Activated CD4-positive, alpha-beta memory T cell treated with anti-CD3 and anti-CD28 coated beads for 36 hours (primary cell): Measurements from ENCODE around the gene ROR2. TPM values are rescaled to one million over a fixed set of nuclear protein-coding genes. Genes with fewer than 3 reads are reported as not detected.

Experiments used
- CTCF ChIA-PET: fragments of 350-600 bp; sonication (Branson Sonifier 250); formaldehyde crosslinking; loops from one replicate; lab custom pipeline; 2021; ENCODE audit warnings: antibody characterized with exemption, inconsistent platforms; lab: Charles Lee
- POLR2A ChIA-PET: fragments of 350-600 bp; sonication (Branson Sonifier 250); formaldehyde crosslinking; loops from one replicate; lab custom pipeline; 2021; ENCODE audit warnings: antibody characterized with exemption; lab: Charles Lee
- DNase-seq: peaks from one replicate; pipeline ENCODE4 v3.0.0-alpha.2; 2020
- H3K27ac Mint-ChIP-seq: one replicate; pipeline ENCODE4 v1.8.0; 2021; ENCODE audit warnings: mixed read lengths
- H3K27me3 Mint-ChIP-seq: one replicate; pipeline ENCODE4 v1.8.0; 2021; ENCODE audit warnings: mixed read lengths
- H3K36me3 Mint-ChIP-seq: one replicate; pipeline ENCODE4 v1.8.0; 2021; ENCODE audit warnings: mixed read lengths
- H3K4me1 Mint-ChIP-seq: one replicate; pipeline ENCODE4 v1.8.0; 2021; ENCODE audit warnings: low read depth, mixed read lengths
- H3K4me3 Mint-ChIP-seq: one replicate; pipeline ENCODE4 v1.8.0; 2021; ENCODE audit warnings: mild to moderate bottlenecking, mixed read lengths
- H3K9me3 Mint-ChIP-seq: one replicate; pipeline ENCODE4 v1.8.0; 2021; ENCODE audit warnings: mixed read lengths
- intact Hi-C: fragments of 100-400 bp; cut with micrococcal nuclease; formaldehyde crosslinking; loops from one replicate; pipeline ENCODE4 v1.15.1; 2023
- total RNA-seq, 2 experiments: library from RNA; stranded (reverse); gene quantifications; one replicate each; pipeline ENCODE4 v1.2.3, GENCODE V29; 2021

ROR2 gene
- total RNA-seq, 2 experiments from 2014 or later, result 0.05 to 0.31 TPM

GRCh38 chr9:91824601-91825305 is 125.3 kb downstream of the ROR2 start:
- H3K9me3 Mint-ChIP-seq, result no peaks in the 10 kb centered on the region
- H3K36me3 Mint-ChIP-seq, result no peaks in the 10 kb centered on the region
- intact Hi-C loops, result no loop called here
- CTCF ChIA-PET, result no interaction called here
- H3K4me3 Mint-ChIP-seq, result no peak overlapping the region
- no peaks in the 10 kb centered on the region for H3K4me1 Mint-ChIP-seq
- H3K27ac Mint-ChIP-seq, result no peak overlapping the region
- DNase-seq, result no peak
- H3K27me3 Mint-ChIP-seq, result peaks cover 6% of the 10 kb centered on the region
- POLR2A ChIA-PET, result no interaction called here

- Mint-ChIP-seq H3K4me3 (no peak overlapping the region), H3K4me1 (no peaks in the 10 kb centered on the region), H3K27me3 (peaks cover 6% of the 10 kb centered on the region), H3K9me3 (no peaks in the 10 kb centered on the region), H3K27ac (no peak overlapping the region), H3K36me3 (no peaks in the 10 kb centered on the region)
- no peak for DNase-seq
- POLR2A ChIA-PET, result no interaction called here
- intact Hi-C loops, result no loop called here
- CTCF ChIA-PET, result interaction anchor here (0.6 kb wide), 1 partner anchor 156 kb away, joined by 3 read pairs; no protein-coding TSS in a partner anchor
Measured at GRCh38 chr9:91824151-91824550, 125.9 kb downstream of the ROR2 start.

- Mint-ChIP-seq H3K9me3 (no peaks in the 10 kb centered on the region), H3K27me3 (peaks cover 5% of the 10 kb centered on the region), H3K4me3 (no peak overlapping the region), H3K27ac (no peak overlapping the region), H3K4me1 (no peaks in the 10 kb centered on the region), H3K36me3 (no peaks in the 10 kb centered on the region)
- no peak for DNase-seq
- intact Hi-C loops, result no loop called here
- POLR2A ChIA-PET, result no interaction called here
- CTCF ChIA-PET, result no interaction called here
Measured at GRCh38 chr9:91820949-91821880, 128.8 kb downstream of the ROR2 start.

- Mint-ChIP-seq H3K4me3 (no peak overlapping the region), H3K9me3 (no peaks in the 10 kb centered on the region), H3K27ac (no peak overlapping the region), H3K36me3 (no peaks in the 10 kb centered on the region), H3K27me3 (peaks cover 5% of the 10 kb centered on the region), H3K4me1 (no peaks in the 10 kb centered on the region)
- intact Hi-C loops, result no loop called here
- no peak for DNase-seq
- CTCF ChIA-PET, result interaction anchor here (0.6 kb wide), 1 partner anchor 26 kb away, joined by 3 read pairs; no protein-coding TSS in a partner anchor
- POLR2A ChIA-PET, result no interaction called here
Measured at GRCh38 chr9:91820126-91820750, 129.8 kb downstream of the ROR2 start.

GRCh38 chr9:91818647-91819403 is 131.2 kb downstream of the ROR2 start:
- Mint-ChIP-seq H3K9me3 (no peaks in the 10 kb centered on the region), H3K4me3 (no peak overlapping the region), H3K27me3 (peaks cover 5% of the 10 kb centered on the region), H3K36me3 (no peaks in the 10 kb centered on the region), H3K4me1 (no peaks in the 10 kb centered on the region), H3K27ac (no peak overlapping the region)
- intact Hi-C loops, result no loop called here
- CTCF ChIA-PET, result no interaction called here
- no peak for DNase-seq
- POLR2A ChIA-PET, result no interaction called here

- Mint-ChIP-seq H3K9me3 (no peaks in the 10 kb centered on the region), H3K36me3 (no peaks in the 10 kb centered on the region), H3K4me1 (no peaks in the 10 kb centered on the region), H3K27me3 (peaks cover 5% of the 10 kb centered on the region), H3K27ac (no peak overlapping the region), H3K4me3 (no peak overlapping the region)
- CTCF ChIA-PET, result no interaction called here
- DNase-seq, result no peak
- intact Hi-C loops, result no loop called here
- POLR2A ChIA-PET, result no interaction called here
Measured at GRCh38 chr9:91818225-91818585, 131.8 kb downstream of the ROR2 start.

- ChIA-PET CTCF (no interaction called here), POLR2A (no interaction called here)
- H3K27me3 Mint-ChIP-seq, result peaks cover 5% of the 10 kb centered on the region
- no peak overlapping the region for H3K4me3 Mint-ChIP-seq
- intact Hi-C loops, result no loop called here
- DNase-seq, result no peak
- no peak overlapping the region for H3K27ac Mint-ChIP-seq
- no peaks in the 10 kb centered on the region for H3K36me3 Mint-ChIP-seq
- no peaks in the 10 kb centered on the region for H3K4me1 Mint-ChIP-seq
- no peaks in the 10 kb centered on the region for H3K9me3 Mint-ChIP-seq
Measured at GRCh38 chr9:91817493-91818224, 132.4 kb downstream of the ROR2 start.

- DNase-seq, result no peak
- no peaks in the 10 kb centered on the region for H3K4me1 Mint-ChIP-seq
- POLR2A ChIA-PET, result no interaction called here
- H3K9me3 Mint-ChIP-seq, result no peaks in the 10 kb centered on the region
- H3K27ac Mint-ChIP-seq, result no peak overlapping the region
- H3K4me3 Mint-ChIP-seq, result no peak overlapping the region
- no peaks in the 10 kb centered on the region for H3K36me3 Mint-ChIP-seq
- CTCF ChIA-PET, result no interaction called here
- H3K27me3 Mint-ChIP-seq, result peaks cover 5% of the 10 kb centered on the region
- intact Hi-C loops, result no loop called here
Measured at GRCh38 chr9:91817106-91817492, 132.9 kb downstream of the ROR2 start.

GRCh38 chr9:91816356-91816755 is 133.7 kb downstream of the ROR2 start:
- ChIA-PET POLR2A (no interaction called here), CTCF (no interaction called here)
- Mint-ChIP-seq H3K27me3 (peaks cover 2% of the 10 kb centered on the region), H3K27ac (no peak overlapping the region), H3K36me3 (no peaks in the 10 kb centered on the region), H3K4me3 (no peak overlapping the region), H3K9me3 (no peaks in the 10 kb centered on the region), H3K4me1 (no peaks in the 10 kb centered on the region)
- DNase-seq, result no peak
- intact Hi-C loops, result no loop called here

GRCh38 chr9:91815896-91816295 is 134.1 kb downstream of the ROR2 start:
- no peaks in the 10 kb centered on the region for H3K4me1 Mint-ChIP-seq
- no peak for DNase-seq
- H3K27ac Mint-ChIP-seq, result no peak overlapping the region
- H3K9me3 Mint-ChIP-seq, result no peaks in the 10 kb centered on the region
- no peaks in the 10 kb centered on the region for H3K36me3 Mint-ChIP-seq
- no peak overlapping the region for H3K4me3 Mint-ChIP-seq
- CTCF ChIA-PET, result no interaction called here
- no peaks in the 10 kb centered on the region for H3K27me3 Mint-ChIP-seq
- POLR2A ChIA-PET, result no interaction called here
- intact Hi-C loops, result no loop called here

GRCh38 chr9:91814753-91815152 is 135.3 kb downstream of the ROR2 start:
- Mint-ChIP-seq H3K4me1 (no peaks in the 10 kb centered on the region), H3K9me3 (no peaks in the 10 kb centered on the region), H3K36me3 (no peaks in the 10 kb centered on the region), H3K4me3 (no peak overlapping the region), H3K27me3 (no peaks in the 10 kb centered on the region), H3K27ac (no peak overlapping the region)
- DNase-seq, result no peak
- CTCF ChIA-PET, result no interaction called here
- intact Hi-C loops, result no loop called here
- POLR2A ChIA-PET, result no interaction called here
